GM19372 (cell line): Measurements from ENCODE around the gene HECTD3.
"Not testable (repeated sequence)": the region's sequence is repeated elsewhere in the genome, so short reads cannot be mapped to it uniquely, and the experiment has no call there.

Source experiments
- ATAC-seq: cut with Tn5 transposase; IDR thresholded peaks from one replicate; pipeline ENCODE4 v1.9.1; 2021; ENCODE audit warnings: mild to moderate bottlenecking, low read depth, moderate library complexity; ENCODE audit not compliant: unreplicated experiment

Gene HECTD3

DNA sequence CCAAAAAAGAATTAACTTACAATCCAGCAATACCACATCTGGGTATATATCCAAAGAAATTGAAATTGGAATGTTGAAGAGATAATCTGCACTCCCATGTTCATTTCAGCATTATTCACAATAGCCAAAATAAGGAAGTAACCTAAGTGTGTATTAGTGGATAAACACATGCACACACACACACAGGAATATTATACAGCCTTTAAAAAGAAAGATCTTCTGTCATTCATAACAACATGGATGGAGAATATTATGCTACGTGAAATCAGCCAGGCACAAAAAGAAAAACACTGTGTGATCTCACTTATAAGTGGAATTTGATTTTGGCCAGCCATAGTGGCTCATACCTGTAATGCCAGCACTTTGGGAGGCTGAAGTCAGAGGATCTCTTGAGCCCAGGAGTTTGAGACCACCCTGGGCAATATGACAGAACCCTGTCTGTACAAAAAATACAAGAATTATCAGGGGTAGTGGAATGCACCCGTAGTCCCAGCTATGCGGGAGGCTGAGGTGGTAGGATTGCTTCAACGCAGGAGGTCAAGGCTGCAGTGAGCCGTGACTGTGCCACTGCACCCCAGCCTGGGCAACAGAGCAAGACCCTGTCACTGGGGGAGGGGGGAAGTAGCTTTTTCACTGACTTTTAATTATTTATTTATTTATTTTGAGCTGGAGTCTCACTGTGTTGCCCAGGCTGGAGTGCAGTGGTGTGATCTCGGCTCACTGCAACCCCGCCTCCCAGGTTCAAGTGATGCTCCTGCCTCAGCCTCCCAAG is 15.5 kb downstream of the HECTD3 start:
- ATAC-seq, result no peak

DNA sequence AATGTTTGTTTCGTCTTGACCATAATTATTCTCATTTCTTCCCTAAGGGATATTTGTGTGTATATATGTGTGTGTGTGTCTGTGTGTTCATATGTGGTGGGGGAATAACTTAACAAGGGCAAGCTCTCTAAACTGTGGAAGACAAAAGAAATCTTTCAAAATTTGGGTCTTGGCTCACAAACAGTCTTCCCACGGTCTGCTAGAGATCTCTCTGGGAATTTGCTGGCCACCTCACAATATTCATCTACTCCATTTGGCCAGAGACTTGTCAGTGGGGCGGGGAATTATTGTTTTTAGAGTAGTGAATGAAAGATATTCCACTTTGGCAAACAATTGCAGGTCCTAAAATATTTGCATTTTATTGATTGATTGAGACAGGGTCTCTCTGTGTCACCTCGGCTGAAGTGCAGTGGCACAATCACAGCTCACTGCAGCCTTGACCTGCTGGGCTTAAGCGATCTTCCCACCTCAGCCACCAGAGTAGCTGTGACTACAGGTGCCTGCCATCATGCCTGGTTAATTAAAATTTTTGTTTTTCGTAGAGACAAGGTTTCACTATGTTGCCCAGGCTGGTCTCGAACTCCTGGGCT is 16.7 kb downstream of the HECTD3 start:
- no peak for ATAC-seq

DNA sequence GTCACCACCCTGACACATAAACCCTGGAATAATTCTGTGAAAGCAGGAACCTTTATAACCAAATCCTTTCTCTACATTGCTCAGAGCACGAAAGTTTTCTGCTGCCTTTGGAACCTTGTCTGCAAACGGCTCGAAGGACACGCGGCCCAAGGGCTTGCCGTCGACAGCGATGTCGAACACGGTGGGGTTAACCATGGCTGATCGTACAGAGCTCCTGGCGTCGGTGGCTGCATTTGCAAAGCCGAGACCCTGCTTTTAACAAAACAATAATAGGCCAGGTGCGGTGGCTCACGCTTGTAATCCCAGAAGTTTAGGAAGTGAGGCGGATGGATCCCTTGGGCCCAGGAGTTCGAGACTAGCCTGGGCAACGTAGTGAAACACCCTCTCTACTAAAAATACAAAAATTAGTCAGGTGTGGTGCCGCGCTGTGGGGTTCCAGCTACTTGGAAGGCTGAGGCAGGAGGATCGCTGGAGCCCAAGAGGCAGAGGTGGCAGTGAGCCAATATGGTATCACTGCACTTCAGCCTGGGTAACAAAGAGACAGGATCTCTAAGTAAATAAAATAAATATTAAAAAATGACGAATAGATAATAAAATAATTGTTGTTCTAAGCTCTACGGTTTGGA is 22.5 kb downstream of the HECTD3 start:
- no peak for ATAC-seq

DNA sequence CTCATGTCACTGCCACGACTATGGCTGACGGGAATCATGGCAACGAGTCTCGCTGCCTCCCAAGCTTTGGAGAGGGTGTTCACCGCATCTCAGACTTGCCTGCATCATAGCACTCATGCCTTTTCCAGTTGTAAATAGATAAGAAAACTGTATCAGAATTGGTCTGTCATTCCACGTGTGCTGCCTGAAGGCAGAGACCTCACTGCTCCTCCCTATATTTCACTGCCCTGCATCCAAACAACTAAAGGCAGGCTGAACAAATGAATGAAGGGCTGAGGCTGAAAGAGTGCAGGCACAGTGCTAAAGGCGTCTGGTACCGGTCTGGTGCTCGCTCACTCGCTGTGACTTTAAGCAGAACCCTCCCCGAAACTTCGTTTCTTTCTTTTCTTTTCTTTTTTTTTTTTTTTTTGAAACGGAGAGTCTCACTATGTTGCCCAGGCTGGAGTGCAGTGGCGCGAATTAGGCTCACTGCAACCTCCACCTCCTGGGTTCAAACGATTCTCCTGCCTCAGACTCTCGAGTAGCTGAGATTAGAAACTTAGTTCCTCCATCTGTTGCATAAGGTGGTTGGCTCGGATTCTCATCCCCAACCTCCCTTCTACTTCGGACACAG is 25.3 kb downstream of the HECTD3 start:
- peak; percentile 10 for ATAC-seq

DNA sequence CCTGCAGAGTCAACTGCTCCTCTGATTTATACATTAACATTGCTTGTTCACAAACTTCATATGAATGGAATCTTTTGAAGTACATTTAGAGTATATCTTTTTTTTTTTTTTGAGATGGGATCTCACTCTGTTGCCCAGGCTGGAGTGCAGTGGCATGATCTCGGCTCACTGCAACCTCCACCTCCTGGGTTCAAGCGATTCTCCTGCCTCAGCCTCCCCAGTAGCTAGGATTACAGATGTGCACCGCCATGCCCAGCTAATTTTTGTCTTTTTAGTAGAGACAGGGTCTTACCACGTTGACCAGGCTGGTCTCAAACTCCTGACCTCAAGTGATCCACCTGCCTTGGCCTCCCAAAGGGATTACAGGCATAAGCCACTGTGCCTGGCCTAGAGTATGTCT is 33.8 kb downstream of the HECTD3 start:
- not testable (repeated sequence) for ATAC-seq

DNA sequence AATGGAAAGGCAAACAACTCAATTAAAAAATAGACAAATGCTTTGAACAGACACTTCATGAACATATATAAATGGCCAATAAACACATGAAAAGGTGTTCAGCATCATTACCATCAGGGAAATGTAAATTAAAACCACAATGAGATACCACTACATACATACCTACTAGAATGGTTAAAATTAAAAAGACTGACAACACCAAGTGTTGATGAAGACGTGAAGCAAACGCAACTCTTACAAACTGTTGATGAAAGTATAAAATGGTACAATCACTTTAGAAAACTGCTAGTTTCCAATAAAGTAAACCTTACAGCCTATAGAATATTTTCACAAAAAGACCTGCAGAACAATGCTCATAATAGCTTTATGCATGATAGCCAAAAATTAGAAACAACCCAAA is 34.9 kb downstream of the HECTD3 start:
- no peak for ATAC-seq

DNA sequence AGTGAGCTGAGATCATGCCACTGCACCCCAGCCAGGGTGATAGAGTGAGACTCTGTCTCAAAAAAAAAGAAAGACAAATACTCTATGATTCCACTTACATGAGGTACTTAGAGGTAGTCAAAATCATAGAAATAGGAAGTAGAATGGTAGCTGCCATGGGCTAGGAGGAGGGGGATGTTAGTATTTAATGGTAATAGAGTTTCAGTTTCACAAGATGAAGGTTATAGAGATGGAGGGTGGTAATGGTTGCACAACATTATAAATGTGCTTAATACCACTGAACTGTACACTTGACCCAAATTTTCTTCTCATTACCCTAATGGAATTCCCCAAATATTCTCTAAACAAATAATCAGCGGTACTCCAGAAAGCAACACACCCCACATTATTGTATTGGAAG is 37.5 kb downstream of the HECTD3 start:
- no peak for ATAC-seq

DNA sequence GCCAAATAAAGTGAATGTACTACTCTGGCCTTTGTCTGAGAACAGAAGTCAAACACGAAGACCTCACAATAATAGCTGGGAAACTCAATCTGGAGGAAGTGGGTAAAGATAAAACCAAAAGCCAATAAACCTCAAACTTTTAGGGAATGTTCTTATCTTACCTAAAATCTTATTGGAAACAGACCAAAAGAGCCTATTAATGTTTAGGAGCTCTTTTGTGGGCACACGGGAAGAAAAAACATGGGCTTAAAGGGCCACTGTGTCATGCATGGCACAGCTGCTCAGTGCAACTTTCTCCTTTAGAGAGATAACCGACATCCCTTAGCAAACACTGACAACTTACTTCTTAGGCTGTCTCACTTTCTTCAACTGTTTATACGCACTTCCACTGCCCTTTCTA is 40.8 kb downstream of the HECTD3 start:
- no peak for ATAC-seq

DNA sequence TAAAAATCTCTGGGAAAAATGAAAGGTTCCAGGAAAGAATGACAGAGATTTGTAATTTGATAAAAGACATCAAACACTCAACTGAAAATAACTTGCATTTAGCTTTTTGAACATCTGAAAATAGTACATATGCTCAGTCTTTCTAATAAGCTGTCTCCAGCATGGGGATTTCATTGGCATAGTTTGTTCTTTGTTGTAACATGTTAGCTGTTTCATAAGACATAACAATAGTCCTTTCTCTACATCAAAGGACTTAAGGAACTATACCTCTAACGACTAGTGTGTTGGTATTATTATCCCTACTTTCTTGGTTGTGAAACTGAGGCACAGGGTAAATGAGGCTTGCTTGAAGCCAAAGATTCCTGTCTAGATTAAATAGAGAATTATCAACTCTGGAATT is 46.7 kb downstream of the HECTD3 start:
- no peak for ATAC-seq

DNA sequence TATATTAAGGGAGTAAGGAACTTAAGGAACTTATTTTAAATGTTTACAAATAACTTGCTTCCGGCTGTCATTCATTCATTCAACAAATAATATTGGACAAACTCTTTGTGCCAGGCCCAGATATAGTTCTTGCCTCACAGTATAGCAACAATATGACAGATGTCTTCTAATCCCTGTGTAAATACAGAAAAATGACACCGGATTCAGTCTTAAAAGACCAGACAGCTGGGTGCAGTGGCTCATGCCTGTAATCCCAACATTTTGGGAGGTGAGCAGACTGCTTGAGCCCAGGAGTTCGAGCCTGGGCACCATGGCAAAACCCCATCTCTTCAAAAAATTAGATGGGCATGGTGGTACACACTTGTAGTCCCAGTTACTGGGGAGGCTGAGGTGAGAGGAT is 48.4 kb downstream of the HECTD3 start:
- no peak for ATAC-seq

DNA sequence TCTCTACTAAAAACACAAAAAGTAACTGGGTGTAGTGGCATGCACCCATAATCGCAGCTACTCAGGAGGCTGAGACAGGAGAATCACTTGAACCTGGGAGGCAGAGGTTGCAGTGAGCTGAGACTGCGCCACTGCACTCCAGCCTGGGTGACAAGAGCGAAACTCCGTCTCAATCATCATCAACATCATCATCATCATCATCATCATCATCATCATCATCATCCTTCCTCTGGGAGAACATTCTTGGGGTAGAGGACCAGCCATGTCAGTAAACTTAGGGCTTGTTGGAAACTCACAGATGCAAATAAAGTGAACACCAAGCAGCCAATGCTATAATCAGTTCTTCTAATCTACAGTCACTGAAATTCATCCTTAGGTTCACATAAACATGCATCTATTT is 49.1 kb downstream of the HECTD3 start:
- ATAC-seq, result not testable (repeated sequence)

DNA sequence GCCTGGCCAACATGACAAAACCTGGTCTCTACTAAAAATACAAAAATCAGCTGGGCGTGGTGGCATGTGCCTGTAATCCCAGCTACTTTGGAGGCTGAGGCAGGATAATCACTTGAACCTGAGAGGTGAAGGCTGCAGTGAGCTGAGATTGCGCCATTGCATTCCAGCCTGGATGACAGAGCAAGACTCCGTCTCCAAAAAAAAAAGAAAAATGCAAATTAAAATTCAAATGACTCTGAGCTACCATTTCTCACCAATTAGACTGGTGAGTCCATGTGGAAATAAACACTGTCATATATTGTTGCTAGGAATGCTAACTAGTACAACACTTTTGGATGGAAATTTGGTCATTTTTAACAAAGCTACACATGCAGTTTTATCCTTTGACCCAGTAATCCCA is 53.6 kb downstream of the HECTD3 start:
- not testable (repeated sequence) for ATAC-seq

DNA sequence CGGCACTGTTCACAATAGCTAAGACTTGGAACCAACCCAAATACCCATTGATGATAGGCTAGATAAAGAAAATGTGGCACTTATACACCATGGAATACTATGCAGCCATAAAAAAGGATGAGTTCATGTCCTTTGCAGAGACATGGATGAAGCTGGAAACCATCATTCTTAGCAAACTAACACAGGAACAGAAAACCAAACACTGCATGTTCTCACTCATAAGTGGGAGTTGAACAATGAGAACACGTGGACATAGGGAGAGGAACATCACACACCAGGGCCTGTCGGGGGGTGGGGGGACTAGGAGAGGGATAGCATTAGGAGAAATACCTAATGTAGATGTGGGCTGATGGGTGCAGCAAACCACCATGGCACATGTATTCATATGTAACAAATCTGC is 55.0 kb downstream of the HECTD3 start:
- ATAC-seq, result not testable (repeated sequence)
